HG03558 (cell line): ENCODE data around the gene EEF2.

ENCODE experiments used
- ATAC-seq: cut with Tn5 transposase; IDR thresholded peaks from one replicate; pipeline ENCODE4 v1.9.1; 2021; ENCODE audit warnings: moderate number of reproducible peaks; ENCODE audit not compliant: unreplicated experiment; ENCODE audit errors: extremely low read depth

Gene EEF2

DNA sequence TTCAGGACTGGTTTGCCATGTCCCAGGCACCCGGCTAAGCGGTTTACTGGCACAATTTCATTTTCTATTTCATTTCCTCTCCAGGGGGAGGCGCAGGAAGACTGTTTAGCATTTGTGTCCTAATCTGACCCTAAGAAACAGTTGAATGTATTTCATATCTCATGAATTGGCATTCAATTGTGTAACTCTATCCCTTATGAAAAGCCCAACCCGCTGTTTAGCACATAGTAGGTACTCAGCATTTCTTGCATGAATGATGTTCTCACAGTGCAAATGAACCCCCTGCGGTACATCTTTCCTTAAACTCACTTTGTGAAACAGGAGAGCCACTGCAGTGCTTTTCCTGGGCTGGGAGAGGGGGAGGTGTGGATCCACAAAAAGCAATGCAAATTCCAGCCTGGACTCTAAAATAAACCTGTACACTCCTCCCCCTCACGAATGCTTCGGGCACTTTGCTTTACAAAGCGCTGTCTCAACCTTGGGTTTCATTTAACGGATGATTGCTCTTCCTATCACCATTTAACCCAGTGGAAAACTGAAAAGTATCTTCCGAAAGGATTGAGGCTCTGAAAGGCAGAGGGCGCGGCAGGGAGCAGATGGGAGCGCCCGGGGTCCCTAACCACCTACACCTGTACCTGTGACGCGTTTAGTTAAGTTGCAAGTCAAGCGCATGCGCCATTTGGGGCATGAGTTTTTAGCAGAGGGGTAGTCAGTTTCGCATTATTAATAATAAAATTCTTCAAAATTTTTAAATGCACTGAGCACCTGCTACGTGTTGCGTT, 1.2 kb upstream of the EEF2 start:
- ATAC-seq = no peak

DNA sequence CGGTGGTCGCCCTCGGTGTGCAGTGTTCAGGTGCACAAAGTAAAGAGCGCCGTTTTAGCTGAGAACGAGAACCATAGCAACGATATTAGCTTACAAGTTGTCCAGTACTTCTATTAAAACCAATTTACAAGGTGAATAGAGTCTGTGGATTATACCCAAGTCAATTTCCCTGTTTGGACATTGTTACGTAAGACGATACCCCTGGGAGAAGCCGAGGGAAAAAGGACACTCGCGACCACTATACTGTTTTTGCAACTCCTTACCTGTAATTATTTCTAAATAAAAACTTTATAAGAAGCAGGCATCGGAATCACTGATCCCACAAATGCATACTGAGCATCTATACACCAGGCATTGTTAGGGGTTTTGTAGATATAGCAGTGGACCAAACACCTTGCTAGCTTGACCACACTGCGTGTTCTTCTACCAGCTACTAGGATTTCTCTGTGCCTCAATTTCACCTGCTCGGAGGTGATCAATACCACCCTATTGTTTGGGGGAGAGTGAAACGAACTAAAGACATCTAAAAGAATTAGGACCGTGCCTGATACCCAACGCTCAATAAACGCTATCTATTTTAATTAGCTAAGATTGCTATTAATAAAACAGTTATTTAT, 488 bp upstream of the EEF2 start:
- ATAC-seq = no peak

DNA sequence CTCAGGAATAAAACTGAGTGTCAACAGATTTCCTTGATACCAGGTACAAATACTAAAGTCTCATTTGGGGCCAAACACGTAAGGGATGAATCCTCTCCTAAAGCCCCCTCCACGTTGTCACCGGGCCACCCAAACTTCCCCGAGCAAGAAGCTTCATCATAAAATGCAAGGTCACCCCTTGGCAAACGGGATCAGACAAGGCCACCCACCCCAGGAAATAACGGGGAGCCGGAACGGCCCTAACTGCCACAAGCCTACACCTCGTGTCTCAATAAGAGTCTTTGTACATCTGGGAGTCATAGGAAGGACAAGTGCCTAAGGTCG, 717 bp downstream of the EEF2 start:
- no peak for ATAC-seq

DNA sequence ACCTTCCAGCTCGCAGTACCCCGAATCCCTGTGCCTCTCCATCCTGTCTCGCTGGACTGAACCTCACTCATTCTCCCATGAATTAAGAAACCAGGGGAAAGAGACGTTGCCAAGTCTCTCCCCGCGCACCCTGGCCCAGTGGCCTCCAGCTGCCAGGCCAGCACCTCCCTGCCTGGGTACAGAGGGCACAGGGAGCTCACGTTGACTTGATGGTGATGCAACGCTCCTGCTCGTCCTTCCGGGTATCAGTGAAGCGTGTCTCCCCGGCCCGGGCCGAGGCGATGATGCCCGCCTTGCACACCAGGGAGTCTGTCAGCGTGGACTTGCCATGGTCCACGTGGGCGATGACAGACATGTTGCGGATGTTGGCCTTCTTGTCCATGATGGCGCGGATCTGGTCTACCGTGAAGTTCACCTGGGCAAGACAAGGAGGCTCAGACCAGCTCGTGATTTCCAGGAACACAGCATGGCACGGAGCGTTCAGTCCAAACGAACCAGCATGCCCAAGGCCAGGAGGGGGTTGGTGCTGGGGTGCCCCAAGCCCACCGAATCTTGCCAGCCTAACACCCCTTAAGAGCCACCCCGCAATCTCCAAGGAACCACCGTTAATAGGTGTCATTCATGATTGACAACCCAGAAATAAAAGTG, 1.2 kb downstream of the EEF2 start:
- no peak for ATAC-seq

DNA sequence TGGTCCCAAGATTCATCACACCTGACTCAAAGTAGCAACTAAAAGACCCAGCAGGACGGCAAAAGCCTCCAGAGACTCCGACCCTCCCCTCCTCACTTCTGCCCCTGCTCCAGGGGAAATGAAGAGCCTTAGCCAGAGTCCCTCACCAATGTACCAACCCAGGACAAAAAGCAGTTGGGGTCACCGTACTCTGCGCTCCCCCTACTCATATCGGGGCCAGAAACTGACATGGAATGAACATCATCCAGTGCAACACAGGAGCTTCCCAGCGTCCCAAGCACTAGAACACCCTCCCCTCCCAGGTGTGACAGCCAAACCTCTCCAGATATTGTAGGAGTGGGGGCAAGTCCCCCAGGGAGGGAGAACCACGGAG, 1.7 kb downstream of the EEF2 start:
- no peak for ATAC-seq

DNA sequence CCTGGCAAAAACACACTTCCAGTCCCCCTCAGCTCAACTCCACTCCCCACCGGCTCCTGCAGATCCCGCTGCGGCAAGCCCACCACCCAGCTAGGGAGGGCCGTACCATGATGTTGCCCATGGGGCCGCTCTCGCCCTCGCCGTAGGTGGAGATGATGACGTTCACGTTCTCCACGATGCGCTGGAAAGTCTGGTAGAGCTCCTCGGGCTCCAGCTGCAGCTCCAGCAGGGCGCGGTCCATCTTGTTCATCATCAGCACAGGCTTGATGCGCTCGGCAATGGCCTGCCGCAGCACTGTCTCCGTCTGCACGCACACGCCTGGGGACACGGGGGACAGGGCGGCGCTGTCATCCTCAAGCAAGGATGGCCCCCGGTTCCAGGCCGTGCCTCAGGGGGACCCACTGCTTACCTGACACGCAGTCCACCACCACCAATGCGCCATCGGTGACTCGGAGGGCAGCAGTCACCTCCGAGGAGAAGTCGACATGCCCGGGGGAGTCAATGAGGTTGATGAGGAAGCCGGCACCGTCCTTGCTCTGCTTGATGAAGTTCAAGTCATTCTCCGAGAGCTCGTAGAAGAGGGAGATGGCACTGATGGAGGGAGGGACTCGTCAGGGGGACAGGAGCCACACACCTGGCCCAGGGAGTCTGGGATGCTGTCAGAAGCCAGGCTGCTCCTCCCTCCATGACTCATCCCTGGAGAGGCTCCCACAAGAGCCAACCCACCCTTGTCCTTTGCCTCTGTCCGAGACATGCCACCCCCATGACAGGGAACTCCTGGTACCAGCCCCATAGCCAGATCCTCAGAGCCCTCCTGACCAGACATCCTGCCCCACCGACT, 2.3 kb downstream of the EEF2 start:
- ATAC-seq = no peak

DNA sequence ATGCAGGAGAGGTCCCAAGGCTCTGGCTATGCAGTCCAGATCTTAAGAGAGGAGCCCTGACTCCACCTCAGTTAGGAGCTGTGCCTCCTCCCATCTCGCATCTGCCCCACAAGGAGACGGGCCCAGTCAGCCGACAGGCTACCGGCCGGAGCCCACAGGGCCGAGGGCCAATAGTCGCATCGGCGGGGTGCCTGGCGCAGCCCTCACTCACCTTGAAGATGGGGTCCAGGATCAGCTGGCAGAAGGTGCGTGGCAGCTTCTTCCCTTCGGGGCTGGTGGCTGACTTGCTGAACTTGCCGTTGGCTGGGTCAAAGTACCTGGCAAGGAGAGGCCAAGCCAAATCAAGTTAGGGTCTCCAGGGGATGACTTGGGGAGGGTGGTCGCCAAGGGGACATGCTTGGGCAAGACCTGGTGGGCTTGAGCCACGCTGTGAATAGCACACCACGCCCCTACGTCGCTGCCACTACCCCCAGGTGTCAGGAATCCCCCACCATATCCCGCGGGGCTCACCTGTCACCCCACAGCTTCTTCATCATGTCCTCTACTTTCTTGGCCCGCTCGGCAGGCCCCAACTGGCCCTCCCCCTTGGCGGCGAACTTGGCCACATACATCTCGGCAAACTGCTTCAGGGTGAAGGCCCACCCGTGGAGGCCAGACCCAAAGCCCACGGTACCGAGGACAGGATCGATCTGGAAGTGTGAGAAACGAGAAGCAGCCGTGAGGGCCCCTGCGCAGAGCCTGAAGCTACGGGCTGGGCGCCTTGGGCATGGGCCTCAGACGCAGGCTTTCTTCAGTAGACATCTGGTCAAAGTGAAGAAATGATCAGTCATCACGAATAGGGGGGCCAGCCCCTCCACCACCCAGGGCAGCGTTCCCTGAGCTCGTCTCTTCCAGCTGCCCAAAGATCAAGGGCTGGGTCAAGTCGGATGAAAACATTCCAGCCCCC, 3.3 kb downstream of the EEF2 start:
- no peak for ATAC-seq

DNA sequence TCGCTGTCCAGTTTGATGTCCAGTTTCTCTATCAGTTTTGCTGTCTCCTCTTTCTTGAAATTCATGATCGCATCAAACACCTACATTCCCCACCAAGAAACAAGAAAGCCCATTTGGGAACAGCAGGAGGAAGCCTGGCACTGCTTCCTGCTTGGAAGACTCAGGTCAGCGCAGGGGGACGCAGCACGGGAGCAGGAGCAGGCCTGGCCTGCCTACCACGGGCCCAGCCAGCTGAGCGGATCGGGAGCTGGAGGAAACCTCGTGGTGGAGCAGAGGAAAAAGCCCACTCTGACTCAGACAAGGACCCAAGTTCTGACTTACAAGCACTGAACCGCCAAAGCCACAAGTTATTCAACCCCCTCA, 3.9 kb downstream of the EEF2 start:
- no peak for ATAC-seq

DNA sequence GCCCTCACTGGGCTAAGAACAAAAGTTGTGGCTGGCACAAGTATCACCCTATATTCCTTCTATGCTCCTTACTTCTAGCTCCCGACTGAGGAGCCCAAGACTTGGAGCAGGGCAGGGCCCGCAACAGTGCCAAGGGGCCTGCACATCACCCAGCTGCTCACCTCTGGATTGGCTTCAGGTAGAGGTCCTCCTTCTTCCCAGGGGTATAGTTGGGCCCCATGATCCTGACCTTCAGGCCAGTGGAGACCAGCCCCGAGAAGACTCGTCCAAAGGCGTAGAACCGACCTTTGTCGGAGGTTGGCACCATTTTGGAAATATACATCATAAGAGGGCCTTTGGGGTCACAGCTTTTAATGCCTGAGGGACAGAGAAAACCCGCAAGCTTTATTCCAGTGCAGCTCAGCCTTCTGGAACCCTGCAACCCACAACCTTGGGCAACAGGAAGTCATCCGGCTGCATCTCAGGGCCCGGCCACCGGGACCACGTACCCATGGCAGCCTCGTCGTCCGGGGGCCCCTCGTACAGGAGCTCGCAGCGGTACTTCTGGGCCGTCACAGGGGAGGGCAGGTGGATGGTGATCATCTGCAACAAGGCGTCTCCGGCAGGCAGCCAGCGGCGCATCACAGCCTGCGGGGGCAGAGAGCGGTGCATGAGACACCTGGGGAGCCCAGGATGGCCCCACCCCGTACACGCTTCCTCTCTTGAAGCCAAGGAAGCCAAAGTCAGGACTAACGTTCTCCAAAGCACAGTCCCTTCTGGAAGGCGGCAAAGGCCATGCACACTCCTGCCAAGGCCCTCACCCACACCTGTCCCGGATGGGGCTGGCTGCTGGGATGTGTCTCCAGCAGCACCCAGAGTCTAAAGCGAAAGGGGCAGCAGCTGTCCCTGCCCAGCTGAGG, 4.7 kb downstream of the EEF2 start:
- ATAC-seq = no peak

DNA sequence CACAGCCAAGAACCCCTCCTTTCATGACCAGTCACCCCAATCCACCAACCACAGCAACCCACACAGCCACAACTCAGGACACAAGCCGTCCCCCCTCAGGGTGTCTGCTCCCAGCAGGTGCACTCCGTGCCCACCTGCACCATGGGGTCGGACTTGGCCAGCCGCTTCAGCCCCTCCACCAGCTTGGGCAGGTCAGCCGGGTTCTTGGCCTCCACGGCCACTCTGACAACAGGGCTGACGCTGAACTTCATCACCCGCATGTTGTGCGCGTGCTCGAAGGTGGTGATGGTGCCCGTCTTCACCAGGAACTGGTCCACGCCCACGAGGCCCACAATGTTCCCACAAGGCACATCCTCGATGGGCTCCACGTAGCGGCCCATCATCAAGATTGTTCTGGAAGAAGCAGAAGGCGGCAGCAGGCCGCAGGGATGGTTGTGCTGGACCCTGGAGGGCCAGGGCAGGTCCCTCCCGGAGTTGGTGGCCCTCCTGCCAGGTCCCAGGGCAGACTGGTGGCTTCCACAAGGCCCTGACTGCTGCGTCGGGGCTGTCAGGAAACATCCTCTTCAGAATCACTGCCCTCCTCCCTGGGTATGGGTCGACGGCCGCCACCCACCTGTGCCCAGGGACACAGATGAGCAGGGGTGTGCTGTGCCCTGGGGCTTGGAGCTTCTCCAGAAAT, 5.5 kb downstream of the EEF2 start:
- no peak for ATAC-seq

DNA sequence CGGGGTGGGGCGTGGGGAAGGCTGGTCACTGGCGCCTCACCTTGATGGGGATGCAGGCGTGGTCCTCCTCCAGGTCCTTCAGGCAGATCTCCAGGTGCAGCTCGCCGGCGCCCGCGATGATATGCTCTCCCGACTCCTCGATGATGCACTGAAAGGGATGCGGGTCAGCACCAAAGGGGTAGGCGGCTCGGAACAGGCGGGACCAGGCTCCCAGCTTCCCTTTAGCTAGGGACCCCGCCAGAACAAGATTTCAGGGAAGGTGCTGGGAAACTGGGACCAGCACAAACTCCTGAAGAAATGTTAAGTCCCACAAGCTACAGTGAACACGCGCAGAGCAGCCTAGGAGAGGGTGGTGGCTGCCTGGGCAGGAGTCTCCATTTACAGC, 6.0 kb downstream of the EEF2 start:
- ATAC-seq = no peak

DNA sequence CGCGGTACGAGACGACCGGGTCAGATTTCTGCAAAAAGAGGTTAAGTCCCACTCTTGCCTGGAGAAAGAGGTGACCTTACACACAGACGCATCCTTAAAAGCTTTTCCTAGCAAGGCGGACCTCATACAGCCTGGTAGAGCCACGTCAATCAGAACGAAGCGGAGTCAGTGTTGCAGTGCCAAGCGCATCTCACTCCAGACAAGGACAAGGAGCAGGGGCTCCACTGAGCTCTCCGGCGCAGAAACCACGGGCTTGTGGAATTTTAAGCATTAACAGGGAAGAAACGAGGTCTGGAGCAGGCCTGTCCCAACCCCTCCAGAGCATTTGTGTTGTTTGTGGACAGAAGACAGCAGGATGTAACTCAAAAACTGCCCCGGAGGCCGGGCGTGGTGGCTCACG, 7.1 kb downstream of the EEF2 start:
- no peak for ATAC-seq

DNA sequence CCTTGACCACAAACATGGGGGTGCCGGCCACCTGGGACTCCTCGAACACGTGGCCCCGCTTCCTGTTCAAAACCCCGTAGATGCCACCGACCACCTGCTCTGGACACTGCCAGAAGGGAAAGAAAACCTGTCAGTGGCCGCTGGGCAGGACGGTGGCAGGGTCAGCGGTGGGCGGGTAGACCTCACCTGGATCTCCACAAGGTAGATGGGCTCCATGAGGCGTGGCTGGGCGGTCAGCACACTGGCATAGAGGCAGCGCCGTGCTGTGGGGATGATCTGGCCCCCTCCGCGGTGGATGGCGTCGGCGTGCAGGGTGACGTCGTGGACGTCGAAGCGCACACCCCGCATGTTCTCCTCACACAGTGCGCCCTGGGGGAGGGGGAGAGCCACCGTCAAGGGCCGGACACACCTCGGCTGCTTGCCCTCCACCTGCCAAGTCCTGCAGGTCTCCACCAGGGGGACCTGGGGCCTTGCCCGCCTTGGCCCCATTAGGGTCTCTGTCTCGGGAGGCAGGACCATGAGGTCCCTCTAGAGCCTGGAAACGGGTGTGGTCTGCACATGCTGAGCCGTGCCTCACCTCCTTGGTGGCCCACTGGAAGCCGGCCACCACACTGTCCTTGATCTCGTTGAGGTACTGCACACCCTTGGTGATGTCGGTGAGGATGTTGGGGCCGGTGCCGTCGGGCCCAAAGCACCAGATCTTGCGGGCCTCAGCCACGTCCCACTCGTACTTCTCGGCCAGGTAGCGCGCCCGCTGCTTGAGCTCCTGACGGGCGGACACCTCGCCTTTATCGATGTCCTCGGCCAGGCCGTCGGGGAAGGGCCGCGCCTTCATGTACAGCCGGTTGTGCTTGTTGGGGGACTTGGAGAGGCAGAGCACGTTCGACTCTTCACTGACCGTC, 7.8 kb downstream of the EEF2 start:
- ATAC-seq = no peak

DNA sequence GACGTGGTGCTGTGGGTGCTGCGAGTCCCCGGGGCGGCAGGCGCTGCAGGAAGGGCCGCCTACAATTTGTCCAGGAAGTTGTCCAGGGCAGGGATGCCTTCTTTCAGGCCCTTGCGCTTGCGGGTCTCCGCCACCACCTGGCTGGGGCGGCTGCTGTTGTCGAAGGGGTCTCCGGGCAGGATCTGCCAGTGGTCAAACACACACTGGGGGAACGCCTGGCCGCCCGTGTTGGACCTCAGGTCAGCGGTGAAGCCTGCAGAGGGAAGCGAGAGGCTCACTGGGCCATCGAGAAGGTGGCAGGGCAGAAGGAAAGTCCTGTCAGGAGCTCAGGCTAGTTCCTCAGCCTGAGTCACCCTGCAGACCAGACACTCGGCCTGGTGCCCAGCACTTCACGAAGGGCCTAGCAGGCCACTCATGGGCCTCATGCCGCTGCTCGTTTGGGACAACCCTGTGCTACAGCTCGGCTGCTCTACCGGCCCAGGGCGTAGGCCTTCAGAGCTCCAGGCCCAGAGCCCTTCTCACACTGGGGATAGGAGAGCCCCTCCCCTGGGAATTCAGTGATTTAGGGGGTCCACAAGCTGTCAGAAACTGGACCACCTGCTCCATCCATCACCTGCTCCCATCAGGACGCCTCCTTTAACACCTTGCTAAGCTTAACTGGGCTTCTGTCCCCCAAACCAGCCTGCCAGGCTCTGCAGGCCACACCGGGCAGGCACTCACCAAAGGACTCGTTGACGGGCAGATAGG, 8.6 kb downstream of the EEF2 start:
- ATAC-seq = no peak

DNA sequence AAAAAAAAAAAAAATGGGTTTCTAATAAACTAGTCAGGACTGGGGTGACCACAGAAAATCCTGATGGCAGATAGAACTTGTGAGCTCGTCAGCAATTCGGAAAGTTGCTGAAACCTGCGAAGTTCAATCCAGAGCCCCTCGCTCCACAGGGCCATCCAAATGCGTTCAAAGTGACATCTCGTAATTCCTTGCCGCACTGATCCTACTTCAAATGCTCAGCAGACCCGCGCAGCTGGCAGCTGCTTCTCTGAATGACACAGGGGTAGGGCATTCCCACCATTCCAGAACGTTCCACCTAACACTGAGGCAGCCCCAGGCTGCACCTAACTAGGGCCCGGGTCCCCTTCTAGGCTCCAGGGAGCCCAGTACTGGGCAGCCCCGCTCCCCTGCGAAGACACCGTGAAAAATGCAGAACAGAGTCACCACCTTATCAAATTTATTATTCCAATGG, 9.6 kb downstream of the EEF2 start:
- ATAC-seq = no peak

DNA sequence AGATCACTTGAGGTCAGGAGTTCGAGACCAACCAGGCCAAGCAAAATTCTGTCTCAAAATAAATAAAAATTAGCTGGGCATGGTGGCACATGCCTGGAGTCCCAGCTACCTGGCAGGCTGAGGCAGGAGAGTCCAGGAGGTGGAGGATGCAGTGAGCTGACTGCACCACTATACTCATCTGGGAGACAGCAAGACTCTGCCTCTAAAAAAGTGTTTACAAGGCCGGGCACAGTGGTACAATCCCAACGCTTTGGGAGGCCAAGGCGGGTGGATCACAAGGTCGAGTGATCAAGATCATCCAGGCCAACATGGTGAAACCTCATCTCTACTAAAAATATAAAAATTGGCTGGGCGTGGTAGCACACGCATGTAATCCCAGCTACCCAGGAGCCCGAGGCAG, 10.1 kb downstream of the EEF2 start:
- no peak for ATAC-seq
